HG03432 (cell line): ENCODE measurements around the gene NRP2.
A peak's percentile ranks its signal among the peaks of the same experiment; 100 is the strongest.

ENCODE experiments used
- ATAC-seq: cut with Tn5 transposase; IDR thresholded peaks from one replicate; pipeline ENCODE4 v1.9.1; 2021; ENCODE audit warnings: mild to moderate bottlenecking, moderate library complexity; ENCODE audit not compliant: unreplicated experiment

Gene NRP2

GRCh38 chr2:205751569-205752031 lies 69.3 kb downstream of the NRP2 start:
- ATAC-seq = no peak

DNA sequence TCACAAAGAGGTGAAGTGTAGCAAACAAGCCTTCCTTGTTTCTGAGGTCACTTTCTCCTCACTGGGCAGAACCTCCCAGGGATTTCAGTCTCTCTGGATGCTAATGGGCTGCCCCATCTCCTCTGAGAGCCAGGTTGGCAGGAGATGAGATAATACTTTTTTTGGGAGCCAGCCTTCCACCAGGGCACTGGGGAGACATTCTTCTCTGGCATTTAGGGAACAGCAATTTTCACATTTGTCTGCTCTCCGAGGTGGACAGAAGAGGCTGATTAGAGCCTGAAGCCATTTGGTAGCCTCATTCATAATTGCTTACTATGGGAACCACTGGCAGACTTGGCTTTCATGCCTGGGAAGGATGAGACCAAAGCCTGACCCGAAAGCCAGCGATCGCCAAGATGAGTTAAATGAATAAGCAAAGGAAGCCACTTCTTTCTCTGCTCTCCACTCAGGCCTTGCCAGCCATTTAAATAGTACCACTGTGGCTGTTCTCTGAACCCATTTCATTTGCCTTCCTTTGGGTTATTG lies 70.1 kb downstream of the NRP2 start:
- ATAC-seq = no peak

- ATAC-seq = no peak
These were observed 70.6 kb downstream of the NRP2 start for GRCh38 chr2:205752924-205753323.

DNA sequence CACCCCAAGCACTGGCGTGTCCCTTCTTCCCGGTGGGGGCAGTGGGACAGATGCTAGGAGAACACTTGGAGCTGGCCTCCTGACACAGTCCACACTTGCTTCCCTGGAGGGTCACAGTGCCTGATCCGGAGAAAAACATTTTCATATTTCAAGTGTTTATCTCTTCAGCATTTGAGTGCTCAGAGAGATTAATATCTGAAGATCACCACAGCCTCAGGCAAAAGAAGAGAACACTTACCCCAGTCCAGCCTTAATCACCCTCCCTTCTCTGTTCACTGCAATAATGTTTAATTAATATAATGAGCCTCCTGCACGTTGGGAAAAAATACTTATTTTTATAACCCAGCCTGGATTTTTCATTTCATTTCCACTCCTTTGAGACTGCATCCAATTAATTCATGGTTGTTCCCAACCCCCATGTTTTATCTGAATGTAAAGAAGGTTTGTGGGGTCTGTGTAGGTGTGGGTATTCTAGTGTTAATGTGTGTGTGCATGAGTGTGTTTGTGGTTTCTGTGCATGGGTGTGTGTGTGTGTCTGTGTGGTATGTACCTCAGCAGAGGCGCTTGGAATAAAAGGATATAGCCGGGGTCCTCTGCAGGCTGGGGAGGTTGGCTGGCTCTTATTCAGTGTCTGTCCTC lies 72.1 kb downstream of the NRP2 start:
- ATAC-seq = no peak

GRCh38 chr2:205754924-205755321 lies 72.6 kb downstream of the NRP2 start:
- ATAC-seq = no peak

DNA sequence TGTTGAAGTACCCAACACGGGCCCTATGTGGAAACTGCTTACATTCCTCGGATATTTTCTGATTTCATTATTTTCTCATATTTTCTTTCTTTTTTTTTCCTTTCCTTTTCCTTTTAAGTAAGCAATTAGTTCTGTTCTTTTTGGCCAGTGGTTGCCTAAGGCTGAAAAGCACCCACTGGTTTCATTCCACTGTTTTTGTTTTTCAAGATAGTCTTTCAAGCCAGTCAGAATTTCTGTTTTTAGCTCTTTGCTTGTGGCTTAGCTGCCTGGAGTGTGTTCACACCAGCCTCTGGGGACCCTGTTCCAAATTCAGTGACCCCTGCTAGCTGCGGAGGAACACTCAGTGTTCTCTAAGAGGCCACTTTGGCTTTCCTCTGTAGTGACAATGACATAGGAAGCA lies 73.6 kb downstream of the NRP2 start:
- ATAC-seq = no peak

GRCh38 chr2:205757271-205757670 lies 75.0 kb downstream of the NRP2 start:
- ATAC-seq = no peak

DNA sequence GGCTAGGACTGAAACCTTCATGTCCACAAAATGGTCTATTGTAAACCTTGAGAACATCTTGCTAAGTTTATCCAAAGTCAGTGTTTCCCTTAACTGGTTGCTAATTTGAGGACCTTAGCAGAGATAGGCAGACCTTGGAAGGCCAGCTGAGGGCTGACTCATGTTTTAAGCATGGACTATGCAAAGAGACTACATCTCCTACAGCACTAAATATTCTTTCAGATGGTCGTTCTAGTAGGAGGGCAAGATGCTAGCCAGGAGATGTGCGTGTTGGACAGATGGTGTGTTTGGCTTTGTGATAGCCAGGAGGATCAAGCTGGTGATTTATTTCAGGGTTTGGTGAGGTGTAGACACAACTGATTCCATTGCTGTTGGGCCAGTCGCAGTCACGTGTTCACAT lies 75.8 kb downstream of the NRP2 start:
- no peak for ATAC-seq

- no peak for ATAC-seq
These were observed 76.2 kb downstream of the NRP2 start for GRCh38 chr2:205758500-205758899.

DNA sequence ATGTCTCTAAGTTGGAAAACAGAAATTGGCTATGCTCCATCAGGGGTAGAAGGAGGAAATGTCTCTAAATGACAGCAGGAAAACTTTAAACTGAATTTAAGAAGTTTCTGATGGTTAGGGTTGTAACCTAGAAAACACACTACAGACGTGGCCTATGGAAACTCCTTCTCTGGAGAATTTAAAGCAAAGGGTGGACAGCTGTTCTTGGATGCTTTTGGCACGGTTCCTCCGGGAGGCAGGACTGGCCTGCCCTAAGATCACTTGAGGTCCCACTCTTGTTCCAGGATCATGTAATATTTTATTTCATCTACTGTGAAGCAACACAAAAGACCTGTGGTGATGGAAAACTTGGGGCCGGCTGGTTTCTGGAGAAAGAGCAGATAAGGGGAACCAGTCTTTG lies 77.0 kb downstream of the NRP2 start:
- no peak for ATAC-seq

DNA sequence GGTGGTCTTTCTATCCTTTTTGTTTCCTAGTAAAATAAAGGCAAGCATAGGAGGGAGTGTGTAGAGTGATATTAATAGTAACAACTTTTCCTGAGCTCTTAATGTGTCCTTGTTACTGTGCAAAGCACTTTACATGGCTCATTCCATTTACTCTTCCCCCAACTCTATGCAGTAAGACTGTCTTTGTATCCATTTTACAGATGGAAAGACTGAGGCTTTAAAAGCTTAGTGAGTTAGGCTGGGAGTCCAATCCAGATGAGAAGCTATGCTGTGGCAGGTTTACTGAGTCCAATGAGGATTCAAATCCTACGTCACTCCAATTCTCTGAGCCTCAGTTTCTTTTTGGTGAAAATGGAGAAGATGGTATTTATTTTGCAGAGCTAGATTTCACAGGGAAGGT lies 77.4 kb downstream of the NRP2 start:
- ATAC-seq = no peak

- ATAC-seq = no peak
These were observed 77.9 kb downstream of the NRP2 start for GRCh38 chr2:205760157-205760556.

GRCh38 chr2:205761421-205761820 lies 79.1 kb downstream of the NRP2 start:
- no peak for ATAC-seq

DNA sequence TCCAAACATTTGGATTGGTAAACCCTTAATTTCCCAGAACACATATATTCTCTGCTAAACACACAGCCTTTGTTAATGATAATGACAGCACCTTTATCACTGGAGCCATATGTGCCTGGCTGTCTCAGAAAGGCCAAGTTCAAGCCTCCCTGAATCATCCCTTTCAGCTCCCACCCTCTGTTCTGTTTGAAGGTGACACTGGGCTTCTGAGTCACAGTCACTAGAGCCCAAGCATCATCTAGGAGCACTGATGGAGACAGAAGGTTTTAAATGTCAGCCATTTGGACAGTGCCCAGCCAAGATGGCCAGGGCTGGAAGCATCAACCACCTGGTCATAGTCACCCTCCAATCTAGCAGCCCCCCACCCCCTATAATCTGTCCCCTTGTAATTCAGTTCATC lies 80.6 kb downstream of the NRP2 start:
- no peak for ATAC-seq

DNA sequence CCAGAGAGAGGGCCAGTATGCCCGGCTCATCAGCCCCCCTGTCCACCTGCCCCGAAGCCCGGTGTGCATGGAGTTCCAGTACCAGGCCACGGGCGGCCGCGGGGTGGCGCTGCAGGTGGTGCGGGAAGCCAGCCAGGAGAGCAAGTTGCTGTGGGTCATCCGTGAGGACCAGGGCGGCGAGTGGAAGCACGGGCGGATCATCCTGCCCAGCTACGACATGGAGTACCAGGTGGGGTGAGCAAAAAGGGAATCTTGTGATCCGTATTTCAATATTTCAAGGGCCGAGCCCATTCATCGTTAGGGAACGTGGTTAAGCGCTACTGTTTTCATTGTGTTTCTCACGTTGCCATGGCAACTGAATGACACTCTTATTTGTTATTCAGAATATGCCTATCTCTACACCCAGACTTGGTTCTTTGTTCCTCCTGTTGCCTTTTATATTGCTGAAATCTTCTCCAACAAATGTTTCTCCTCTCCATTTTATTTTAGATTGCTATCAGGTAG lies 81.5 kb downstream of the NRP2 start:
- ATAC-seq = no peak

- ATAC-seq = no peak
These were observed 82.0 kb downstream of the NRP2 start for GRCh38 chr2:205764270-205764746.

DNA sequence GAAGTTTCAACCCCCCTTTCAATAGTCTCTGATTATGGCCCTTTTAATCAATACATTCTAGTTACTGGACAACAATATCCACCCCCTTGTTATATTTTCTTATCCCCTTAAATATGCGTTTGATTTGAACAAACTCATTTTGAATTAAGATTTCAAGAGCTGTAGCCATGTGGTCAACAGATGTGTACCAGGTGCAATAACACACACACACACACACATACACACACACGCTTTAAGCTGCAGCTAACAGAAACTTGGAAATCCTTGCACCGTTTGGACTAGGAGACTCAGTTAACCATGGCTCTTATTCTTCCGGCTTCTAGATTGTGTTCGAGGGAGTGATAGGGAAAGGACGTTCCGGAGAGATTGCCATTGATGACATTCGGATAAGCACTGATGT lies 82.8 kb downstream of the NRP2 start:
- ATAC-seq = no peak

DNA sequence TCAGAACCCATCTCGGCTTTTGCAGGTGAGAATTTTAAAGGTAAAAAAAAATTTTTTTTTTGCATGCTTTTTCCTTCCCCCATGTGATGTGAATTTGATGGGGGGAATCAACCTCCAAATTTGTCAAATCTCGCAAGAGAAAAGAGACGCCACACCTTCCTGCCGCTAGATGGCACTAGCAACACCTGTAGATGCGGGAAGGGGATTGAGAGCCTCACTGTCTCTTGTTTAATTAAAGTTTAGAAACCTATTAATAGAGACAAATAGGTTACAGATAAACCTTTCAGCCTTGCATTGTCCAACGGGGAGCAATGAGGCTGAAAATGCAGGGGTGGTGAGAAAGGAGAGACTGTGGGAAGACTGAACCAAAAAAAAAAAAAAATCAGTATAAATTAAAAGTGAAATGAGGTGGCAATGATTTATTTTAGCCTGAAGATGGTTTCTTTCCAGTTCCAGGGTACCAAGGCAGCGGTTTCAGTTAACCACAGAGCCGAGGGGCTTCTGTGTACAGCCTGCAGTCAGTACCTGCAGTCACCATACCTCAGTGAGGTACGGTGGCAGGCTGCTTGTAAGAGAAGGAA lies 84.6 kb downstream of the NRP2 start:
- ATAC-seq = peak; percentile 49

DNA sequence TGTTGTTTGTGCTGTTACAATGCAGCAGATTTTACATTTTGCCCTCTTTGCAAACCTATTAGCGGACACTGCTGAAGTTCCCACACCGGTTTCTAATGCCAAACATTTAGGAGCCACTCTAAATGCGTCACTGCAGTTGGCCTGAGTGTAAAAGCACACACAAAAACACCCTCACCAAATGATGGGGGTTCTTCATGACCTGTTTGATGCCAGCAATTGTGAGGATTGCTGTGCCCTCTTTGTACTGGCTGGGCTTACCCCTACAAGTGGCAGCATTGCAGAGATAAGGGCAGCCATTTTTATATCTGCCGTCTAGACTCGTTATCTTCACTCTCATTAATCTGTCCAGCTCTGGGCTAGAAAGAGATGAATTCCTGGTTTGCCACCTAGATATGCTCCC lies 85.3 kb downstream of the NRP2 start:
- ATAC-seq = no peak

GRCh38 chr2:205768341-205768740 lies 86.0 kb downstream of the NRP2 start:
- no peak for ATAC-seq

- ATAC-seq = no peak
These were observed 86.7 kb downstream of the NRP2 start for GRCh38 chr2:205768815-205769494.

- no peak for ATAC-seq
These were observed 87.2 kb downstream of the NRP2 start for GRCh38 chr2:205769495-205769850.
